Activated T-cell treated with anti-CD3 and anti-CD28 coated beads for 24 hours (primary cell): ENCODE results near the gene DUSP3.
"Not testable (repeated sequence)": the region's sequence is repeated elsewhere in the genome, so short reads cannot be mapped to it uniquely, and the experiment has no call there.

Source experiments
- DNase-seq: peaks from one replicate; pipeline ENCODE4 v3.0.0-alpha.2; 2020; ENCODE audit warnings: low read depth

Gene DUSP3

GRCh38 chr17:43800736-43801135 lies 22.0 kb upstream of the DUSP3 start:
- DNase-seq: no peak

GRCh38 chr17:43799047-43799446 lies 20.3 kb upstream of the DUSP3 start:
- DNase-seq: no peak

GRCh38 chr17:43798024-43798423 lies 19.2 kb upstream of the DUSP3 start:
- DNase-seq: not testable (repeated sequence)

- DNase-seq: not testable (repeated sequence)
These were observed 13.9 kb upstream of the DUSP3 start for GRCh38 chr17:43792668-43793067.

- no peak for DNase-seq
These were observed 12.8 kb upstream of the DUSP3 start for GRCh38 chr17:43791589-43791988.

- DNase-seq: no peak
These were observed 11.6 kb upstream of the DUSP3 start for GRCh38 chr17:43790311-43790940.

- DNase-seq: no peak
These were observed 10.7 kb upstream of the DUSP3 start for GRCh38 chr17:43789482-43789881.

GRCh38 chr17:43788540-43788939 lies 9.8 kb upstream of the DUSP3 start:
- no peak for DNase-seq

GRCh38 chr17:43787728-43788127 lies 9.0 kb upstream of the DUSP3 start:
- DNase-seq: no peak

- no peak for DNase-seq
These were observed 5.9 kb upstream of the DUSP3 start for GRCh38 chr17:43784628-43785101.

- DNase-seq: no peak
These were observed 5.3 kb upstream of the DUSP3 start for GRCh38 chr17:43784068-43784467.

- DNase-seq: no peak
These were observed 4.3 kb upstream of the DUSP3 start for GRCh38 chr17:43782913-43783680.

- no peak for DNase-seq
These were observed 1.4 kb upstream of the DUSP3 start, which contains the start of gene CFAP97D1 for GRCh38 chr17:43780135-43780534. TSS of gene CFAP97D1 (plus strand) at chr17:43780435. CDS start at chr17:43780463, 28 bp downstream.

- no peak for DNase-seq
These were observed 658 bp upstream of the DUSP3 start for GRCh38 chr17:43779145-43780125.

GRCh38 chr17:43774304-43775250 lies 4.2 kb downstream of the DUSP3 start:
- DNase-seq: no peak

GRCh38 chr17:43772877-43773648 lies 5.7 kb downstream of the DUSP3 start:
- no peak for DNase-seq

GRCh38 chr17:43771463-43771862 lies 7.3 kb downstream of the DUSP3 start:
- DNase-seq: no peak

- DNase-seq: no peak
These were observed 7.8 kb downstream of the DUSP3 start for GRCh38 chr17:43770957-43771356.

- no peak for DNase-seq
These were observed 8.9 kb downstream of the DUSP3 start for GRCh38 chr17:43769859-43770258.

- DNase-seq: no peak
These were observed 9.4 kb downstream of the DUSP3 start for GRCh38 chr17:43769426-43769825.
